HG03175 (cell line): ENCODE measurements around the gene ZFP36L1.
"Not testable (repeated sequence)": the region's sequence is repeated elsewhere in the genome, so short reads cannot be mapped to it uniquely, and the experiment has no call there.

Experiments used
- ATAC-seq: cut with Tn5 transposase; IDR thresholded peaks from one replicate; pipeline ENCODE4 v1.9.1; 2021; ENCODE audit warnings: mild to moderate bottlenecking, moderate library complexity; ENCODE audit not compliant: unreplicated experiment

The ZFP36L1 gene

GRCh38 chr14:68767248-68767645 lies 25.6 kb downstream of the ZFP36L1 start:
- ATAC-seq: no peak

- no peak for ATAC-seq
Observed at GRCh38 chr14:68766299-68767247, 26.3 kb downstream of the ZFP36L1 start.

- not testable (repeated sequence) for ATAC-seq
Observed at GRCh38 chr14:68763843-68764242, 29.0 kb downstream of the ZFP36L1 start.

- ATAC-seq: no peak
Observed at GRCh38 chr14:68762953-68763764, 29.7 kb downstream of the ZFP36L1 start.

GRCh38 chr14:68761391-68761790 lies 31.5 kb downstream of the ZFP36L1 start:
- no peak for ATAC-seq

- ATAC-seq: no peak
Observed at GRCh38 chr14:68760761-68761160, 32.1 kb downstream of the ZFP36L1 start.

GRCh38 chr14:68759937-68760336 lies 32.9 kb downstream of the ZFP36L1 start:
- ATAC-seq: no peak

GRCh38 chr14:68759017-68759560 lies 33.8 kb downstream of the ZFP36L1 start:
- ATAC-seq: no peak

GRCh38 chr14:68758301-68758700 lies 34.6 kb downstream of the ZFP36L1 start:
- no peak for ATAC-seq

- no peak for ATAC-seq
Observed at GRCh38 chr14:68757618-68758081, 35.2 kb downstream of the ZFP36L1 start.

GRCh38 chr14:68756734-68757133 lies 36.1 kb downstream of the ZFP36L1 start:
- ATAC-seq: no peak

GRCh38 chr14:68756000-68756481 lies 36.8 kb downstream of the ZFP36L1 start:
- no peak for ATAC-seq

GRCh38 chr14:68755016-68755353 lies 37.9 kb downstream of the ZFP36L1 start:
- no peak for ATAC-seq

- ATAC-seq: no peak
Observed at GRCh38 chr14:68753690-68754089, 39.2 kb downstream of the ZFP36L1 start.

GRCh38 chr14:68752271-68753006 lies 40.4 kb downstream of the ZFP36L1 start:
- no peak for ATAC-seq

GRCh38 chr14:68749487-68750475 lies 43.1 kb downstream of the ZFP36L1 start:
- ATAC-seq: no peak

- ATAC-seq: no peak
Observed at GRCh38 chr14:68748691-68749090, 44.2 kb downstream of the ZFP36L1 start.

GRCh38 chr14:68748260-68748659 lies 44.6 kb downstream of the ZFP36L1 start:
- no peak for ATAC-seq

- ATAC-seq: no peak
Observed at GRCh38 chr14:68747393-68747792, 45.5 kb downstream of the ZFP36L1 start.
